Astrocyte of the hippocampus (primary cell): ENCODE data around the gene GNB1.

Source experiments
- DNase-seq: peaks from one replicate; pipeline ENCODE4 v3.0.0; 2011; ENCODE audit warnings: low read depth, low spot score

GNB1 gene

DNA sequence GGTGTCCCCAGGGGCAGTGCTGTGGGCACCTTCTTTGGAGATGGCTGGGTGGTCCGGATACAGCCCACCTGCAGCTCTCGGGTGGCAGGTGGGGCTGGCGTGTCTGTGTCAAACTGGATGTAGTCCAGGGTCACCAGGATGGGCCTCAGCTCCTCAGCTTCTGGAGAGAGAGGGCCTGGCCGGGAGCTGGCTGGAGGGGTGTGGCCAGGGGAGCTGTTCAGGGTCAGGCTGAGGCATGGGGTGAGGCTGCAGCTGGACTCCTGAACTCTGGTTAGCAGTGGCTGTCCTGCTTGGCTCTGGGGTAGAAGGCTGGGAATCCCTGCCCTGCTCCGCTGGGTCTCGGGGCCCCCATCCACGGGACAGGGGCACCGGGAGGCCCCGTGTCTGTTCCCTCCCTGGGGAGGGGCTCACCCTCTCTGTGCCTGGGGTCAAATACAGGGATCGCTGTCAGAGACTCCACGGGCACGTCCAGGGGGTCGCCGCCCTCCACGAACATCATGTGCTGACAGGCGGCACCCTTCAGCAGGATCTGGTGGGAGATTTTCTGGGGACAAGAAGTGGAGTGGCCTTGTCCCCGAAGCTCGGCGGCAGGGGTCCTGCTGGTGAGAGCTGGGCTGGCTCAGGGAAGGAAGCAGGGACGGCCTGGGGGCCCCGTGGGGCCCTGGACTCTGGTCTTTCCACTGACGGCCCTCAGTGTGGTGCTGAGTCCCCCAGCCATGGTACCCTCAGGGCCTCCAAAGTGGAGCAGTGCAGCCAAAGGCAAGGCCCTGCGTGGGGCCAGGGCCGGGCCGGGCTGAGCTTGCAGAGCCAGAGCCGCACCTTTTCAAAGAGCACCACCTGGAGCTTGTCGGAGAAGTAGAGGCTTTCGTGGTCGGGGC is 32.3 kb upstream of the GNB1 start:
- no peak for DNase-seq

DNA sequence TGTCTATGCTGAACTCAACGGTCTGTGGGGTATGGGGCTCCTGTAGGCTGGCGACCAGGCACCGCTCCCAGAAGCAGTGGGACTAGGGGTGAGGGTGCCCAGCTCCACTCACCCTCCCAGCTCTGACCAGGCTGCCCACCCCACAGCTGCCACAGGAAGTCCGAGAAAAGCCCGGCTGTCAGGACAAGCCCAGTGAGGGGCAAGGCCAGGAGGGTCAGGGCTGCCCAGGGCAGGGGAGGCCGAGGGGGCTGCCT is 31.7 kb upstream of the GNB1 start:
- no peak for DNase-seq

DNA sequence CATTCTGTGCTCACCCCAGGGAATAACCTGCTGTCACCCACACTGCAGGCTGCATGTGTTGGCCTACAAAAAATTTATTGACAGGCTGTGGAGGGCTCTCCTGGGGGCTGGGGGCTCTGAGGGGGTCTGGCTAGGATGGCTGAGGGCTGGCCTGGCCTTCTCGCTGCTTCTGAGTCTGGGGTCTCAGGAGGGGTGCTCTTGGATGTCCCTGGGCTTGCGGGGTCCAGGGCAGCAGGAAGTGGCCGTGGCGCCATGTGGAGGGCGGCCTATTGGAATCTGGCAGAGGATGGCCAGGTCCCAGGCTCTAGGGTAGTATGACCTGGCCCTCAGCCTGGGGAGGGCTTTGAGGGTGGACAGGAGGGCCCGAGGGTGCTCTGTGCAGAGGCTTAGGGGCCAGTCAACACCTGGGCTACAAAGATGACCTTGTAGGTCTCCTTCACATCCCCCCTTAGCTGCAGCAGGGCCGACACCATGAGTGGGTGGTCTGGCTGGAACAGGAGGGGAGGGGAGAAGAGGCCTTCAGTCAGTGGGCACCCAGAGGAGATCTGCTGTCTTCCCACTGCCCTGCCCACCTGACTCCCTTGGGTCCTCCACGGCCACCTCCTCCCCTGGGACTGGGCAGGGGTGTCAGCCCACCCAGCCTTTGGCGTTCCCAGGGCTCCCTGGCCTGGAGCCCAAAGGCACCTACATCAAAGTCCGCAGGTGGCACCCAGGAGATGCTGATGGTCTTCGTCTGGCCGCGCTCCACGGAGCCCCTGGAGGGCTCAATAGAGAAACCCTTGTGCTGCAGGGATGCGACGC is 31.2 kb upstream of the GNB1 start:
- DNase-seq, result no peak

- DNase-seq, result no peak
These were observed 30.6 kb upstream of the GNB1 start for GRCh38 chr1:1921459-1921862.

DNA sequence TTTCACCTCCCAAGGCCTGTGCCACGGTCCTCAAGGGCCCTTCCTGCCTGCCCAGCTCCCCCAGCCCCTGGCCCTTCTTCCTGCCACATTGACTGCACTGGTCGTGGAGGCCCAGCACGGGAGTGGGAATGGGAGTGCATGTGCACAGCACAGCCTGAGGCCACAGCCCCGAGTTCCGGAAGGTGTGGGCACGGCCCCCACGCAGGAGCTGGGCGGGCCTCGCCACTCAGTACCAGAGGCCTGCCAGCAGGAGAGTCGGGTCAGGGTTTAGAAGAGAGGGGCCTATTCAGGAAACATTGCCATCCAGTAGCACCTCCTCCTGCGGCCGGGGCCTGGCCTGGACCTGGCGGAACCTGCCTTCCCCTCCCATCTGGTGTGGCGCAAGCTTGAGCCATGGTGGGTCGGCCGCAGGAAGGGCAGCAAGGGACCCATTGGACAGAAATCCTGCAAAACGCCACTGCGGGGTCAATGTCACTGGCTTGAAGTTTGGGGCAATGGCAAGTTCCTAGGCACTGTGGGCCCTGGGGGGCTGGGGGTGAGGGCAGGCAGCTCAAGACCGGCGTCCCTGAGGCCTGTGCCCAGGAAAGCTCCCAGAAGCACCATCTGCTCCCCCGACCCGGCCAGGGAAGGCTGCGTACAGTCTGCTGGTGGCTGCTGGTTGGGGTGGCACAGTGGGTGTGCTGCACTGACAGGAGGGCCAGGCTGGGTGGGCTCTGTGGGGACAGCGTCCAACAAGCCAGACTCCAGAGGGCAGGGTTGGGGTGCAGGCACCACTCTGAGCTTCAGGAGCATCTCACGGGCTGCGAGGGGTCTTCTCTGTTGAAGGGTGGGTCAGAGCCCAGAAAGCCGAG is 29.9 kb upstream of the GNB1 start:
- DNase-seq, result no peak

DNA sequence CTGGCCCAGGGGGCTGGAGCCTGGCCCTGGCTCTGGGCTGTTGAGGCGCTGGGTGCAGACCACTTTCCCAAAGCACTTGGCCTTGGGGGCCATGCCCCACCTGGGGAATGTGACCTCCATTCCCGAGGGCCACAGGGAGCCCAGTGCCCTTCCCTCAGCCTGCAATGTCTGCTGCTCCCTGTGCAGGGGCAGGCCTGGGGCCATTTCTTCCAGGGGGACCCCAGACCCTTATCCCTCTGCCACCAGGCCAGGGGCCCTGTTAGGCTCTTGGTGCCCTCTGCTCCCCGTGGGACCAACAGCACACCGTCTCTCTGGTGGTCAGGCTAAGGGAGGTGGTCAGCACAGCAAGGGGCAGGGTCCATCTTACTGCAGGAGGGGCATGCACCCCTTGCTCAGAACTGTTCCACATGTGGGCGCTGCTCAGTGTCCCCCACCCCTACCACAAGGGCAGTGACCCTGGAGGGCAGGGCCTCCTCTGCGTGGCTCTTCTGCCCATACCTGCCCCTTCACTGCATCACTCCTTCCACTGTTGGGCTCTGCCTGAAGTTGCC is 29.2 kb upstream of the GNB1 start:
- DNase-seq, result no peak

DNA sequence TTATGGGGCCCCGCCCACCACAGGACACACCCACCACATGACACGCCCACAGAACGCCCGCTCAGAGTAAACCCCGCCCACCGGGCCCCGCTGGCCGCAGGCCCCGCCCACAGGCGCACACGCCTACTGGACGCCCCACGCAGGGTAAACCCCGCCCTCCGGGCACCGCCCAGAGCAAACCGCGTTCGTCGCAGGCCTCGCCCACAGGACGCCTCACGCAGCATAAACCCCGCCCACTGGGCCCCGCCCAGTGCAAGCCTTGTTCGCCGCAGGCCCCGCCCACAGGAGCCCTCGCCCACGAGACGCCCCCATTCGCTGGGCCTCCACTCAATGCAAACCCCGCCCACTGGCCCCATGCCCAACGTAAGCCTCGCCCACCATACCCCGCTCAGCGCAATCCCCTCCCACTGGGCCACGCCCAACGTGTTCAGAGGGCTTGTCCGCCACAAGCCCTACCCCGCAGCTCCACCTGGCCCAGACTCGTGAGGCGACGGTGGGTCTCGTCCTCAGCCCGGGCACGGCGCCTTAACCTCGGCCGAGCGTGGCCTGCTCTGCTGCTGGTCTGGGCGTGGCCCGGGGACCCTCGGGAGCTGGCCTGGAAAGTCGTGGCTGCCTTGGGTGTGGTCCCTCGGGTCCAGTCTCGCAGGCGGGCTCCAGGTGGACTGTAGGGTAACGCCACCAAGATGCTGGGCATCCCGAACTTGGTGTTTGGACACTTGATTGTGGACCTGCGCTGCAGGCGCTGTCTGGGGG is 28.6 kb upstream of the GNB1 start:
- peak; percentile 98 for DNase-seq

DNA sequence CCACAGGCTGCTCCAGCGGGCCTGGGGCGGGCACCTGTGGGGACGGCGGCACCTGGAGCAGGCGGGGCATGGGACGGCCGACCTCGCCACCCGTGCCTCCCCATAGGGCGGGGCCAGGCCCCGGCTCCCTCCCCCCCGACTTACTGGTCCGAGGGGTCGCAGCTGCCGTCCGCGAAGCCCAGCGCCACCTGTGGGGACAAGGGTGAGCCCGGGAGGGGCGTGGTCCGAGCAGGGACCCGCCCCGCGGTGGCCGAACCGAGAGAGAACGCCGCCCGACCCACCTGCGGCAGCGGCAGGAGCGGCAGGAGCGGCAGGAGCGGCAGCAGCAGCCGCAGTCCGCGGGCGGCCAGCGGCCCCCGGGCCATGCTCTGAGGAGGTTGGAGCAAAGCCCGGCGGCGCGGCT is 28.0 kb upstream of the GNB1 start, which contains the start of gene TMEM52:
TSS of gene TMEM52 (minus strand) at position 379 of the 403 bp plus-strand sequence. CDS start at position 365, 14 bp downstream.
- no peak for DNase-seq

DNA sequence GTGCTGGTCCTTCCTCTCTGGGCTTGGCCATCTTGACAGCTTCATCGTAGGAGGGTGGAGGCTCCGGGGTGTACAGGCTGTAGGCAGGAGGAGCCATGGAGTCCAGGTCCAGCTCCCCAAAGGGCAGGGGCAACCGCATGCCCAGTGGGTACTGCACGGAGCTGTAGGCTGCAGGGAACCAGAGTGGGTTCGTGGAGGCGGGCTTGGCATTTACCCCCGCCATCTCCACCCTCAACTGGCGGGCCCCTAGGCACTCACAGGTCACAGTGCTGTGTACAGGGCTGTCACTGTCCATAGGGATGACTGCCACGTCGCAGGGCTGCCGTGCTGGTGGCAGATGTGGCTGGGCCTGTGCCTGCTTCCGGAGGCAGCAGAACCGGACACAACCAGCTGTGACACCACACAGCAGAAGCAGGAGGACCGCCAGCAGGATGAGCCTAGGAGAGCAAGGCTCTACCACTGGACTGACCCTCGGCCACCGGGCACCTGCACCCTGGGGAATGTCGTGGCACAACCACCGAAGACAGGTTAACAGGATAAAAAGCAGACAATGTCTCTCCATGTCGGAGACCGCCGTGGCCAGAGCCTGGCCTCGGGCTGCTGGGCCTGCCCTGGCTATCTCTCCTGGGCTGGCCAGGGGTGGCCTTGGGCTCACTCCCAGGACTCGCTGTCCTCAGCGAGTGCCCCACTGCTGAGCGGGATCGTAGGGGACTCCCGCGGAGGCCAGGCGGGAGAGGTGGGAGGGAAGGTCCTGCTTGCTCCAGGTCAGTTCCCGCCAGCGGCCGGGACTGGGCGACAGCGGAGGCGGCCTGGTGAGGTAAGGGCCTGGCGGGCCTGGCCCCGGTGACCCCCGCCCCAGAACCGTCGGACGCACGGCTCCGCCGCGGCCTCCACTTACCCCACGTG is 27.4 kb upstream of the GNB1 start:
- DNase-seq, result no peak

GRCh38 chr1:1917304-1917976 is 26.6 kb upstream of the GNB1 start:
- no peak for DNase-seq

GRCh38 chr1:1916851-1917251 is 26.0 kb upstream of the GNB1 start:
- DNase-seq, result no peak

DNA sequence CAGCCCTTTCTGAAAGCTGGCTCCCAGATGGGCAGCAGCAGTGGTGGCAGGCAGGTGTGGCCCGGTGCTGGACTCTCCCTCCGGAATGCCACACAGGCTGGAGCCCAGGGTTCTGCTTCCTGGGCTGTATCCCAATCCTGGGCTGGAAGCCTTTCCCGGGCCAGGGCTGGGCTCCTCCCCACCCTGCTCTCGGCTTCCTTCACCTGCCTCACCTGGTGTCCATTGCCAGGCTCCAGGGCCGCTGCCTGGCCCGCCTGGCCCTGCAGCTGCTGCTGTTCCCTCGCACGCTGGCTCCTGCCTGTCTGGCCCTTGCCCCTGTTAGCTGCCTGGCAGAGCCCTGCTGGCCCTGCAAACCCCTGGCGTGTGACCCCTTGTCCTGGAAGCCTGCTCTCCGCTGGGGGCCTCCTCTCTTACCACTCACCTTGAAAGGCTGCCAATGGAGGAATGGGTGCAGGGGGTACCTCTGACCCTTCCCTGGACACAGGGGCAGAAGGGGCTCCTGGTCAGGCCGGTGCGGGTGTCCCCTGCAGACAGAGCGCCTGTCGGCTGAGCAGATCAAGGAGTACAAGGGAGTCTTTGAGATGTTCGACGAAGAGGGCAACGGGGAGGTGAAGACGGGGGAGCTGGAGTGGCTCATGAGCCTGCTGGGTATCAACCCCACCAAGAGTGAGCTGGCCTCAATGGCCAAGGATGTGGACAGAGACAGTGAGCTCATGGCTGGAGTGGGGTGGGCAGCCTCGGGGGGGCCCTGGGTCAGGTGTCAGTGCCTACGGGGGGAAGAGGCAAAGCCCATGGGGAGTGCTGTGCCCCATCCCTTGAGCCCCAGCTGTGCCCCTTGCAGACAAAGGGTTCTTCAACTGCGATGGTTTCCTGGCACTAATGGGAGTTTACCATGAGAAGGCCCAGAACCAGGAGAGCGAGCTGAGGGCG is 25.3 kb upstream of the GNB1 start:
- no peak for DNase-seq

DNA sequence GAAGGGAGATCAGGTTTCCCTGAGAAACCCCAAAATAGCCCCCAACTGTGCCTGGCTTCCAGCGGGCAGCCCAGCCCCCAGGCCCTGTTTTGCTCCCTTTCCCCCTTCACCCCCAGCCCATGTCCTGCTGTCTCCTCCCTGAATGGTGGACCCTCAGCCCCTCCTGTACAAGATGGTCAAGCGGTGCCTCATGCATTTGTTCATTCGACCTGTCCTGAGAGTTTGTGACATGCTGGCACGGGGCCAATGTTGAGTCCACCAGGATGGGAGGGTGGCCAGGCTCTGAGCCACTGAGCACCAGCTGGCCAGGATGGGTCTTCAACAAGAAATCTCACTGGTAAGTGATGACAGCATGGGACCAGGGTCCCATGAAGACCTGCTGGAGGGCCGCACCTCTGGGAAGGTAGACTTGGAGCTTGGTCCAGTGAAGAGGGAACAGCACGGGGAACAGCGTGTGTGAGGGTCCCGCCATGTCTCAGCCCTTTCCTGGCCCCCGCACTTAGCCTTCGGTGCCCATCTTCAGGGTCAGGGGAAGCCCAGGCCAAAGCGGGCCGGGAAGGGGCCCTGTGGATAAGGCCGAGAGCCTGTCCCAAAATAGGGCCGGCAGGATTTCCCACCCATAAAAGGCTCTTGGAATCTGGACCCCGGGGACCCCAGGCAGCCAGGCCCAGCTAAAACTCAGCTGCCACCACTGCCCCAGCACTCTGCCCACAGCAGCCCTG is 24.2 kb upstream of the GNB1 start, which contains the start of gene CALML6:
TSS of gene CALML6 (plus strand) at position 290 of the 722 bp plus-strand sequence. CDS start at position 311, 21 bp downstream.
- no peak for DNase-seq

GRCh38 chr1:1914101-1914970 is 23.4 kb upstream of the GNB1 start:
- DNase-seq, result no peak

- no peak for DNase-seq
These were observed 20.6 kb upstream of the GNB1 start for GRCh38 chr1:1911350-1912041.
